GM23338 (cell line): ENCODE data around the gene ACCSL. TPM values are rescaled to one million over a fixed set of nuclear protein-coding genes. Genes with fewer than 3 reads are reported as not detected.

Source experiments
- ATAC-seq: fragments of 200-7000 bp; cut with Tn5 transposase; 3 replicates; pipeline ENCODE4 v1.9.1; 2020
- DNase-seq: peaks from one replicate; pipeline ENCODE4 v3.0.0-alpha.2; 2015; ENCODE audit warnings: low spot score
- H2AFZ ChIP-seq: fragments of 200-600 bp; sonication (generic); 2 replicates; pipeline ENCODE4 v1.8.0; 2016; ENCODE audit warnings: antibody characterized with exemption, mild to moderate bottlenecking, moderate library complexity
- H3F3A ChIP-seq: fragments of 200-600 bp; sonication (generic); replicated peaks from 2 replicates; pipeline ENCODE4 v1.8.0; 2017; ENCODE audit warnings: antibody characterized with exemption, mixed run types, low read depth
- H3K27ac ChIP-seq: fragments of 200-600 bp; sonication (generic); 2 replicates; pipeline ENCODE4 v1.6.1; 2016; ENCODE audit warnings: low read depth
- H3K27me3 ChIP-seq: fragments of 200-600 bp; sonication (generic); 2 replicates; pipeline ENCODE4 v1.8.0; 2016; ENCODE audit warnings: mild to moderate bottlenecking, mixed run types, moderate library complexity; ENCODE audit not compliant: insufficient read depth
- H3K36me3 ChIP-seq: fragments of 200-600 bp; sonication (generic); 2 replicates; pipeline ENCODE4 v1.8.0; 2016; ENCODE audit warnings: mild to moderate bottlenecking; ENCODE audit not compliant: insufficient read depth
- H3K4me1 ChIP-seq: fragments of 200-600 bp; sonication (generic); 2 replicates; pipeline ENCODE4 v1.8.0; 2016; ENCODE audit warnings: mild to moderate bottlenecking, moderate library complexity; ENCODE audit not compliant: insufficient read depth
- H3K4me2 ChIP-seq: fragments of 200-600 bp; sonication (generic); 2 replicates; pipeline ENCODE4 v1.7.1; 2017; ENCODE audit warnings: mixed run types
- H3K4me3 ChIP-seq: fragments of 200-600 bp; sonication (generic); 2 replicates; pipeline ENCODE4 v1.6.1; 2016; ENCODE audit warnings: mixed run types
- H3K79me2 ChIP-seq: fragments of 200-600 bp; sonication (generic); replicated peaks from 2 replicates; pipeline ENCODE4 v1.8.0; 2017; ENCODE audit warnings: mild to moderate bottlenecking; ENCODE audit not compliant: insufficient read depth
- H3K9me2 ChIP-seq: fragments of 200-600 bp; sonication (generic); 2 replicates; pipeline ENCODE4 v1.8.0; 2017; ENCODE audit not compliant: insufficient read depth
- H4K20me1 ChIP-seq: fragments of 200-600 bp; sonication (generic); replicated peaks from 2 replicates; pipeline ENCODE4 v1.8.0; 2017; ENCODE audit warnings: mild to moderate bottlenecking; ENCODE audit not compliant: insufficient read depth
- H3K27ac Mint-ChIP-seq: 2 replicates; pipeline ENCODE4 v1.8.0; 2020; ENCODE audit warnings: inconsistent platforms, mild to moderate bottlenecking, moderate library complexity, mixed read lengths
- H3K27me3 Mint-ChIP-seq: 3 replicates; pipeline ENCODE4 v1.8.0; 2022; ENCODE audit warnings: low read depth, mild to moderate bottlenecking, moderate library complexity, mixed read lengths, inconsistent platforms; ENCODE audit not compliant: insufficient read depth, poor library complexity
- H3K36me3 Mint-ChIP-seq: 3 replicates; pipeline ENCODE4 v1.8.0; 2021; ENCODE audit warnings: low read depth, mild to moderate bottlenecking, inconsistent platforms, moderate library complexity, mixed read lengths
- H3K4me1 Mint-ChIP-seq: 3 replicates; pipeline ENCODE4 v1.8.0; 2020; ENCODE audit warnings: mild to moderate bottlenecking, inconsistent platforms, mixed read lengths
- H3K4me3 Mint-ChIP-seq: 3 replicates; pipeline ENCODE4 v1.8.0; 2021; ENCODE audit warnings: moderate library complexity, mild to moderate bottlenecking, inconsistent platforms, mixed read lengths
- H3K9me3 Mint-ChIP-seq: 3 replicates; pipeline ENCODE4 v1.8.0; 2020; ENCODE audit warnings: moderate library complexity, mild to moderate bottlenecking, inconsistent platforms, mixed read lengths
- POLR2AphosphoS5 ChIP-seq: IDR thresholded peaks from 2 replicates; pipeline ENCODE4 v1.6.1; 2016; ENCODE audit warnings: antibody characterized with exemption, low read depth
- ZNF462 ChIP-seq: fragments of 250-450 bp; sonication (Bioruptor Pico); IDR thresholded peaks from 2 replicates; pipeline ENCODE4 v1.5.0; 2020; ENCODE audit warnings: mild to moderate bottlenecking, moderate library complexity
- long read RNA-seq: library from polyadenylated mRNA; unstranded; transcript quantifications from one replicate; pipeline ENCODE4 v2.0.0, GENCODE V29; 2020; ENCODE audit not compliant: unreplicated experiment
- polyA plus RNA-seq: library from polyadenylated mRNA; unstranded; fragments of >200 nt; fragmentation: Nextera tagmentation; extraction: Ambion mirVana; gene quantifications from 2 replicates; pipeline ENCODE4 v1.2.1, GENCODE V29; 2016
- total RNA-seq: library from RNA; depleted of rRNA; stranded (reverse); fragments of >200 nt; shearing (Covaris generic); gene quantifications from 2 replicates; pipeline ENCODE4 v1.2.3, GENCODE V29; 2014; rRNA removed
- TF ChIP-seq, protein P1 (sequence below), 2 experiments: fragments of 200-600 bp in 1 of 2; sonication (generic) in 1 of 2; conservative IDR thresholded peaks; 2 replicates each; pipeline versions ENCODE4 v1.5.1 to v1.6.1; 2016 to 2017; ENCODE audit warnings: antibody characterized with exemption in 2 of 2, low read depth in 2 of 2, mild to moderate bottlenecking in 2 of 2, moderate library complexity in 1 of 2

The ACCSL gene
- total RNA-seq (not detected in 2 replicates), polyA plus RNA-seq (not detected in 2 replicates)
- long read RNA-seq = 0 reads

DNA sequence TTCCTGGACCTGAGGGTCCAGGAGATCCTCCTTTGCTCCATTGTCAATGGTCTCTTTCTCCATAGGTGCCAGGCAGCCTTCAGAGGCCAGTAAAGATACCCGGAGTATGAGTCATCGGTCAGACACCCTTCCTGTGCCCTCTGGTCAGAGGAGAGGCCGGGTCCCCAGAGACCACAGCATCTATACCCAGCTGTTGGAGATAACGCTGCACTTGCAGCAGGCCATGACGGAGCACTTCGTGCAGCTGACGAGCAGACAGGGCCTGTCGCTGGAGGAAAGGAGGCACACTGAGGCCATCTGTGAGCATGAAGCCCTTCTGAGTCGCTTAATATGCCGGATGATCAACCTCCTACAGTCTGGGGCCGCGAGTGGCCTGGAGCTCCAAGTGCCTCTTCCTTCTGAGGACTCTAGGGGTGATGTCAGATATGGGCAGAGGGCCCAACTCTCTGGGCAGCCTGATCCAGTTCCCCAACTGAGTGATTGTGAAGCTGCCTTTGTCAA lies at the start of gene ACCSL:
Gene ACCSL, plus strand, starts transcription at position 51 of the 501 bp plus-strand sequence. Its CDS starts 56 bp downstream, at position 107.
- no peaks in the 10 kb centered on the region for H3F3A ChIP-seq
- no peaks in the 10 kb centered on the region for H3K4me1 ChIP-seq
- TF ChIP-seq, protein P1, sequence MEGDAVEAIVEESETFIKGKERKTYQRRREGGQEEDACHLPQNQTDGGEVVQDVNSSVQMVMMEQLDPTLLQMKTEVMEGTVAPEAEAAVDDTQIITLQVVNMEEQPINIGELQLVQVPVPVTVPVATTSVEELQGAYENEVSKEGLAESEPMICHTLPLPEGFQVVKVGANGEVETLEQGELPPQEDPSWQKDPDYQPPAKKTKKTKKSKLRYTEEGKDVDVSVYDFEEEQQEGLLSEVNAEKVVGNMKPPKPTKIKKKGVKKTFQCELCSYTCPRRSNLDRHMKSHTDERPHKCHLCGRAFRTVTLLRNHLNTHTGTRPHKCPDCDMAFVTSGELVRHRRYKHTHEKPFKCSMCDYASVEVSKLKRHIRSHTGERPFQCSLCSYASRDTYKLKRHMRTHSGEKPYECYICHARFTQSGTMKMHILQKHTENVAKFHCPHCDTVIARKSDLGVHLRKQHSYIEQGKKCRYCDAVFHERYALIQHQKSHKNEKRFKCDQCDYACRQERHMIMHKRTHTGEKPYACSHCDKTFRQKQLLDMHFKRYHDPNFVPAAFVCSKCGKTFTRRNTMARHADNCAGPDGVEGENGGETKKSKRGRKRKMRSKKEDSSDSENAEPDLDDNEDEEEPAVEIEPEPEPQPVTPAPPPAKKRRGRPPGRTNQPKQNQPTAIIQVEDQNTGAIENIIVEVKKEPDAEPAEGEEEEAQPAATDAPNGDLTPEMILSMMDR (conservative IDR thresholded peaks at IDR 0.05; ENCODE audit: low read depth in 2 of 2) = no peak
- TF ChIP-seq POLR2AphosphoS5 (no peak), ZNF462 (CRISPR knock-in tag) (no peak)
- no peak within 1 kb of the TSS for H3K4me3 ChIP-seq
- no peak within 1 kb of the TSS; the same call in 2 of the 3 replicates for H3K4me3 Mint-ChIP-seq
- H4K20me1 ChIP-seq = no peaks in the 10 kb centered on the region
- H3K27ac Mint-ChIP-seq = no peak within 1 kb of the TSS
- no peak within 1 kb of the TSS for H3K4me2 ChIP-seq
- H3K27me3 ChIP-seq = no peaks in the 10 kb centered on the region
- H2AFZ ChIP-seq = no peak within 1 kb of the TSS
- H3K36me3 Mint-ChIP-seq = no peaks in the 10 kb centered on the region
- H3K79me2 ChIP-seq = no peaks in the 10 kb centered on the region
- H3K9me3 Mint-ChIP-seq = no peaks in the 10 kb centered on the region; the same call in 2 of the 3 replicates
- H3K4me1 Mint-ChIP-seq = no peaks in the 10 kb centered on the region
- H3K9me2 ChIP-seq = peaks cover 9% of the 10 kb centered on the region; the same call in 1 of the 2 replicates
- no peaks in the 10 kb centered on the region for H3K36me3 ChIP-seq
- no peaks in the 10 kb centered on the region for H3K27me3 Mint-ChIP-seq
- no peak within 1 kb of the TSS for H3K27ac ChIP-seq
- no peak for DNase-seq
- no peak for ATAC-seq
